HCT116 (cell line): ENCODE measurements around the gene SDSL. TPM values are rescaled to one million over a fixed set of nuclear protein-coding genes. Genes with fewer than 3 reads are reported as not detected.

Experiments used
- ATAC-seq: fragments of 200-7000 bp; cut with Tn5 transposase; 2 replicates; pipeline ENCODE4 v1.9.1; 2020; ENCODE audit warnings: mild to moderate bottlenecking, moderate library complexity
- BruUV-seq: library from RNA; stranded (reverse); fragments of 400-500 nt; replicated peaks from 2 replicates; lab custom pipeline; 2021; lab: Mats Ljungman, UMichigan
- CTCF ChIA-PET: fragments of 300-600 bp; sonication (Branson Sonifier 250); formaldehyde crosslinking; loops from one replicate; lab custom pipeline; 2021; ENCODE audit warnings: antibody characterized with exemption; lab: Charles Lee
- POLR2A ChIA-PET: fragments of 300-600, 350-600 bp; sonication (Branson Sonifier 250); formaldehyde crosslinking; loops from one replicate; lab custom pipeline; 2021; ENCODE audit warnings: antibody characterized with exemption; lab: Charles Lee
- RAD21 ChIA-PET, 2 experiments: fragments of 300-600 bp; sonication (Branson Sonifier 250); formaldehyde crosslinking; loops; one replicate each; lab custom pipeline; 2023; ENCODE audit warnings: low total read pairs in 2 of 2; ENCODE audit not compliant: uncharacterized antibody in 2 of 2, unreplicated experiment in 2 of 2, low non-redundant PET in 1 of 2; lab: Charles Lee
- DNase-seq: peaks from one replicate; pipeline ENCODE4 v3.0.0-alpha.2; 2010; ENCODE audit warnings: low read depth, low spot score
- H2AFZ ChIP-seq: fragments of 200-600 bp; shearing (Covaris generic), sonication (generic); 2 replicates; pipeline ENCODE4 v1.6.1; 2017; ENCODE audit warnings: low read depth, mixed run types, mixed read lengths, antibody characterized with exemption, low read length; ENCODE audit not compliant: poor library complexity, severe bottlenecking
- H3K27ac ChIP-seq: 2 replicates; pipeline ENCODE4 v1.5.1; 2012; ENCODE audit warnings: low read depth, low read length
- H3K27me3 ChIP-seq: fragments of 200-600 bp; sonication (generic); 2 replicates; pipeline ENCODE4 v1.6.1; 2016; ENCODE audit warnings: mixed run types, low read length, mixed read lengths; ENCODE audit not compliant: insufficient read depth
- H3K36me3 ChIP-seq, 2 experiments: fragments of 200-500 bp in 1 of 2; fragments of 200-600 bp in 1 of 2; sonication (Bioruptor generic) in 1 of 2; sonication (generic) in 1 of 2; 2 replicates each; pipeline versions ENCODE4 v1.5.1 to v1.6.1; 2014 to 2016; ENCODE audit warnings: low read length in 2 of 2, inconsistent platforms in 1 of 2, mixed read lengths in 1 of 2, mixed run types in 1 of 2; ENCODE audit not compliant: insufficient read depth in 2 of 2, control insufficient read depth in 1 of 2
- H3K4me1 ChIP-seq, 2 experiments: fragments of 200-600 bp in 1 of 2; sonication (generic) in 1 of 2; 2 replicates each; pipeline versions ENCODE4 v1.5.1 to v1.6.1; 2012 to 2017; ENCODE audit warnings: low read length in 2 of 2, inconsistent platforms in 1 of 2, mild to moderate bottlenecking in 1 of 2, mixed read lengths in 1 of 2, mixed run types in 1 of 2, moderate library complexity in 1 of 2; ENCODE audit not compliant: insufficient read depth in 2 of 2, control insufficient read depth in 1 of 2
- H3K4me2 ChIP-seq: fragments of 200-600 bp; sonication (generic); 2 replicates; pipeline ENCODE4 v1.6.1; 2017; ENCODE audit warnings: mixed run types, low read length, mixed read lengths
- H3K4me3 ChIP-seq, 2 experiments: fragments of 200-600 bp in 1 of 2; sonication (generic) in 1 of 2; replicated peaks in 1 of 2; 2 replicates each; pipeline ENCODE4 v1.5.1; 2011 to 2016; ENCODE audit warnings: low read length in 2 of 2, control low read depth in 1 of 2, low read depth in 1 of 2, mild to moderate bottlenecking in 1 of 2, mixed read lengths in 1 of 2, mixed run types in 1 of 2
- H3K79me2 ChIP-seq: fragments of 200-600 bp; sonication (generic); 2 replicates; pipeline ENCODE4 v1.6.1; 2017; ENCODE audit warnings: mild to moderate bottlenecking, mixed run types, low read length, moderate library complexity, mixed read lengths; ENCODE audit not compliant: insufficient read depth
- H3K9ac ChIP-seq: fragments of 200-600 bp; sonication (generic); 2 replicates; pipeline ENCODE4 v1.6.1; 2016; ENCODE audit warnings: low read length, mixed read lengths
- H3K9me2 ChIP-seq: fragments of 200-600 bp; sonication (generic), shearing (Covaris generic); 2 replicates; pipeline ENCODE4 v1.6.1; 2017; ENCODE audit warnings: mixed run types, mild to moderate bottlenecking, moderate library complexity; ENCODE audit not compliant: insufficient read depth
- H3K9me3 ChIP-seq, 2 experiments: fragments of 200-500 bp in 1 of 2; fragments of 200-600 bp in 1 of 2; sonication (Bioruptor generic) in 1 of 2; sonication (generic) in 1 of 2; 2 replicates each; pipeline ENCODE4 v1.6.1; 2014 to 2017; ENCODE audit warnings: low read length in 2 of 2, mixed read lengths in 2 of 2, inconsistent platforms in 1 of 2, low read depth in 1 of 2, mild to moderate bottlenecking in 1 of 2, mixed run types in 1 of 2, moderate library complexity in 1 of 2; ENCODE audit not compliant: control insufficient read depth in 1 of 2, insufficient read depth in 1 of 2
- H4K20me1 ChIP-seq: fragments of 200-600 bp; sonication (generic), shearing (Covaris generic); 2 replicates; pipeline ENCODE4 v1.6.1; 2017; ENCODE audit warnings: mixed run types, mild to moderate bottlenecking, moderate library complexity; ENCODE audit not compliant: insufficient read depth
- ATF3 ChIP-seq: IDR thresholded peaks from 2 replicates; pipeline ENCODE4 v1.6.1; 2012
- CBX3 ChIP-seq: IDR thresholded peaks from 2 replicates; pipeline ENCODE4 v1.6.1; 2012; ENCODE audit warnings: low read depth
- EGR1 ChIP-seq: IDR thresholded peaks from 2 replicates; pipeline ENCODE4 v1.6.1; 2012; ENCODE audit warnings: low read depth
- ELF1 ChIP-seq: IDR thresholded peaks from 2 replicates; pipeline ENCODE4 v1.6.1; 2012; ENCODE audit warnings: low read depth, borderline replicate concordance
- EZH2 ChIP-seq: fragments of 200-600 bp; sonication (generic); IDR thresholded peaks from 2 replicates; pipeline ENCODE4 v1.6.1; 2017; ENCODE audit warnings: antibody characterized with exemption, mixed run types
- FOSL1 ChIP-seq: IDR thresholded peaks from 2 replicates; pipeline ENCODE4 v1.6.1; 2012; ENCODE audit warnings: low read depth
- JUND ChIP-seq: IDR thresholded peaks from 2 replicates; pipeline ENCODE4 v1.6.1; 2012
- POLR2AphosphoS5 ChIP-seq: IDR thresholded peaks from 2 replicates; pipeline ENCODE4 v1.6.1; 2011; ENCODE audit warnings: mild to moderate bottlenecking, low read depth, low read length, moderate library complexity
- RAD21 ChIP-seq: IDR thresholded peaks from 2 replicates; pipeline ENCODE4 v1.6.1; 2012; ENCODE audit warnings: low read depth, mild to moderate bottlenecking
- REST ChIP-seq: IDR thresholded peaks from 2 replicates; pipeline ENCODE4 v1.6.1; 2012; ENCODE audit warnings: low read depth
- ZFX ChIP-seq: fragments of 450-650 bp; IDR thresholded peaks from 2 replicates; pipeline ENCODE4 v1.6.1; 2017
- intact Hi-C: fragments of 100-400 bp; cut with micrococcal nuclease; formaldehyde crosslinking; loops from 2 replicates; pipeline ENCODE4 v1.10.0; 2022
- total RNA-seq: library from RNA; stranded (reverse); gene quantifications from one replicate; pipeline ENCODE4 v1.2.1, GENCODE V29; 2021; ENCODE audit not compliant: unreplicated experiment
- TF ChIP-seq, protein P1 (sequence below), 3 experiments: fragments of 200-600 bp in 1 of 3; sonication (generic) in 1 of 3; IDR thresholded peaks in 2 of 3; conservative IDR thresholded peaks in 1 of 3; 2 replicates each; pipeline ENCODE4 v1.5.1; 2012 to 2017; ENCODE audit warnings: low read depth in 2 of 3, low read length in 2 of 3, antibody characterized with exemption in 1 of 3, borderline replicate concordance in 1 of 3, control low read depth in 1 of 3, mild to moderate bottlenecking in 1 of 3, mixed read lengths in 1 of 3, mixed run types in 1 of 3, moderate library complexity in 1 of 3; ENCODE audit not compliant: insufficient read depth in 1 of 3

The SDSL gene
- total RNA-seq, 1 experiment from 2014 or later, result 19.1 TPM

GRCh38 chr12:113462117-113462774, 40.1 kb downstream of the SDSL start (continued):
- TF ChIP-seq, protein P1, sequence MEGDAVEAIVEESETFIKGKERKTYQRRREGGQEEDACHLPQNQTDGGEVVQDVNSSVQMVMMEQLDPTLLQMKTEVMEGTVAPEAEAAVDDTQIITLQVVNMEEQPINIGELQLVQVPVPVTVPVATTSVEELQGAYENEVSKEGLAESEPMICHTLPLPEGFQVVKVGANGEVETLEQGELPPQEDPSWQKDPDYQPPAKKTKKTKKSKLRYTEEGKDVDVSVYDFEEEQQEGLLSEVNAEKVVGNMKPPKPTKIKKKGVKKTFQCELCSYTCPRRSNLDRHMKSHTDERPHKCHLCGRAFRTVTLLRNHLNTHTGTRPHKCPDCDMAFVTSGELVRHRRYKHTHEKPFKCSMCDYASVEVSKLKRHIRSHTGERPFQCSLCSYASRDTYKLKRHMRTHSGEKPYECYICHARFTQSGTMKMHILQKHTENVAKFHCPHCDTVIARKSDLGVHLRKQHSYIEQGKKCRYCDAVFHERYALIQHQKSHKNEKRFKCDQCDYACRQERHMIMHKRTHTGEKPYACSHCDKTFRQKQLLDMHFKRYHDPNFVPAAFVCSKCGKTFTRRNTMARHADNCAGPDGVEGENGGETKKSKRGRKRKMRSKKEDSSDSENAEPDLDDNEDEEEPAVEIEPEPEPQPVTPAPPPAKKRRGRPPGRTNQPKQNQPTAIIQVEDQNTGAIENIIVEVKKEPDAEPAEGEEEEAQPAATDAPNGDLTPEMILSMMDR (IDR thresholded peaks at IDR 0.05 in 2 of 3, conservative IDR thresholded peaks at IDR 0.05 in 1 of 3; ENCODE audit: borderline replicate concordance in 1 of 3, insufficient read depth in 1 of 3, low read depth in 2 of 3, low read length in 2 of 3), result peak; percentile 67 to 87 (median 75)
- TF ChIP-seq EZH2 (no peak), CBX3 (no peak)
- TF ChIP-seq, all 23 proteins: peak for 5

DNA sequence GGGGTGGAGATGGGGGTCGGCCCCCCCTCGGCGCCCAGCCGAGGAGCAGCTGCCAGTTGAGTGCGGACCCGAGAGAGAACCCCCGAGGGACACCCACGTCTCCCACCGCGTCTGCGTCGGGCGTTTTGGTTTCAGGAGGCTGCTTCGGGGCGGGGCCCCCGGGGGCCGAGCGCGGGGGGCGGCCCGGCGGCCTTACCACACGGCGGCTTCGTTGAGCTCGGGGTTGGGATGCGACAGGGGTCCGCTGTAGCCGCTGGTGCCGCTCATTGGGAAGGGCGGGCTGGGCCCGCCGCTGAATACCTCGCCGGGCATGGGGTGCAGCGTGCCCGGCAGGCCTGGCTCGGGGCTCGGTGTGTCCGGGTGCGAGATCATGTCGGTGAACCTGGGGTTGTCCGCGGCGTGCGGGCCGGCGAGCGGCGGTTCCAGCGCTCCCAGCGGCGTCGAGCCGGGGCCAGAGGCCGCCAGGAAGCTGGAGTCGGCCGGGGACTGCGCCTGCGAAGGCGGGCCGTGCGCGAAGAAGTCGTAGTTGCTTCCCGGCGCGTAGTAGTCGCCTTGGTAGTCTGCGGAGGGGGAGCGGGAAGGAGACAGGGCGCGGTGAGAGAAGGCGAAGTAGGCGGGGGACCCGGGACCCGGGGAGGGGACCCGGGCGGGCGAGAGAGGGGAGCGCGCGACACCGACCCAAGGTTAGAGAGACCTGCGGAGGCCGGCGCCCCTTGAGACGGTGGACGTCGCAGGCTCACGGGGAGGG, 41.0 kb downstream of the SDSL start:
- Histone ChIP-seq H3K27me3 (peaks cover 12% of the 10 kb centered on the region; the same call in 1 of the 2 replicates), H4K20me1 (no peaks in the 10 kb centered on the region), H3K36me3 (no peaks in the 10 kb centered on the region), H2AFZ (no peak overlapping the region), H3K9ac (no peak overlapping the region), H3K9me3 (no peaks in the 10 kb centered on the region), H3K4me3 (no peak overlapping the region), H3K79me2 (no peaks in the 10 kb centered on the region), H3K4me2 (no peak overlapping the region), H3K27ac (no peak overlapping the region), H3K4me1 (peaks cover 3 to 14% of the 10 kb centered on the region in 2 experiments; a peak in 3 of 4 replicates), H3K9me2 (no peaks in the 10 kb centered on the region)
- BruUV-seq, result no TSS peak
- RAD21 ChIA-PET, result no interaction called here
- intact Hi-C loops, result loop anchor here (1.0 kb wide), 2 partner anchors 310 to 449 kb away; no protein-coding TSS in a partner anchor
- TF ChIP-seq POLR2AphosphoS5 (no peak), ATF3 (no peak), JUND (no peak), ELF1 (no peak), RAD21 (no peak), FOSL1 (no peak), ZFX (no peak), EGR1 (no peak), REST (no peak), EZH2 (no peak)
- POLR2A ChIA-PET, result no interaction called here
- CTCF ChIA-PET, result interaction anchor here (1.0 to 2.2 kb wide), 6 partner anchors 8 to 449 kb away, joined by 3 to 16 read pairs (median 6); no protein-coding TSS in a partner anchor
- DNase-seq (no peak), ATAC-seq (no peak)
